ENCODE measurements around the gene GRIN2D. TPM values are rescaled to one million over a fixed set of nuclear protein-coding genes. Genes with fewer than 3 reads are reported as not detected.
A peak's percentile ranks its signal among the peaks of the same experiment; 100 is the strongest.

The GRIN2D gene
- total RNA-seq, 2 donors from 2014 or later = 0.68 TPM; not detected in 1

- Histone ChIP-seq H3K27ac (no peak overlapping the region), H3K9me3 (no peaks in the 10 kb centered on the region), H3K4me1 (ENCODE audit: control insufficient read depth in 1 of 2, low read depth in 2 of 2) (peaks cover 0 to 6% of the 10 kb centered on the region in 2 donors), H3K4me3 (no peak overlapping the region), H3K36me3 (no peaks in the 10 kb centered on the region), H3K27me3 (replicated peaks; ENCODE audit: insufficient read depth) (peaks cover 4% of the 10 kb centered on the region)
- TF ChIP-seq, protein P1, sequence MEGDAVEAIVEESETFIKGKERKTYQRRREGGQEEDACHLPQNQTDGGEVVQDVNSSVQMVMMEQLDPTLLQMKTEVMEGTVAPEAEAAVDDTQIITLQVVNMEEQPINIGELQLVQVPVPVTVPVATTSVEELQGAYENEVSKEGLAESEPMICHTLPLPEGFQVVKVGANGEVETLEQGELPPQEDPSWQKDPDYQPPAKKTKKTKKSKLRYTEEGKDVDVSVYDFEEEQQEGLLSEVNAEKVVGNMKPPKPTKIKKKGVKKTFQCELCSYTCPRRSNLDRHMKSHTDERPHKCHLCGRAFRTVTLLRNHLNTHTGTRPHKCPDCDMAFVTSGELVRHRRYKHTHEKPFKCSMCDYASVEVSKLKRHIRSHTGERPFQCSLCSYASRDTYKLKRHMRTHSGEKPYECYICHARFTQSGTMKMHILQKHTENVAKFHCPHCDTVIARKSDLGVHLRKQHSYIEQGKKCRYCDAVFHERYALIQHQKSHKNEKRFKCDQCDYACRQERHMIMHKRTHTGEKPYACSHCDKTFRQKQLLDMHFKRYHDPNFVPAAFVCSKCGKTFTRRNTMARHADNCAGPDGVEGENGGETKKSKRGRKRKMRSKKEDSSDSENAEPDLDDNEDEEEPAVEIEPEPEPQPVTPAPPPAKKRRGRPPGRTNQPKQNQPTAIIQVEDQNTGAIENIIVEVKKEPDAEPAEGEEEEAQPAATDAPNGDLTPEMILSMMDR (IDR thresholded peaks at IDR 0.05) = no peak
- ATAC-seq (ENCODE audit: insufficient number of reproducible peaks, low FRiP score, low read depth) = no peak
- no peak for DNase-seq (ENCODE audit: low spot score)
Measured at GRCh38 chr19:48417421-48417820, 24.0 kb downstream of the GRIN2D start.

GRCh38 chr19:48418317-48419064, 25.0 kb downstream of the GRIN2D start:
- ATAC-seq (ENCODE audit: insufficient number of reproducible peaks, low FRiP score, low read depth) (no peak), DNase-seq (ENCODE audit: low spot score) (no peak)
- H3K9me3 ChIP-seq = no peaks in the 10 kb centered on the region
- peaks cover 0 to 6% of the 10 kb centered on the region in 2 donors for H3K4me1 ChIP-seq (ENCODE audit: control insufficient read depth in 1 of 2, low read depth in 2 of 2)
- no peaks in the 10 kb centered on the region for H3K36me3 ChIP-seq
- peaks cover 4% of the 10 kb centered on the region for H3K27me3 ChIP-seq (replicated peaks; ENCODE audit: insufficient read depth)
- TF ChIP-seq, protein P1 (IDR thresholded peaks at IDR 0.05) = no peak
- H3K27ac ChIP-seq = no peak overlapping the region
- H3K4me3 ChIP-seq = no peak overlapping the region

DNA sequence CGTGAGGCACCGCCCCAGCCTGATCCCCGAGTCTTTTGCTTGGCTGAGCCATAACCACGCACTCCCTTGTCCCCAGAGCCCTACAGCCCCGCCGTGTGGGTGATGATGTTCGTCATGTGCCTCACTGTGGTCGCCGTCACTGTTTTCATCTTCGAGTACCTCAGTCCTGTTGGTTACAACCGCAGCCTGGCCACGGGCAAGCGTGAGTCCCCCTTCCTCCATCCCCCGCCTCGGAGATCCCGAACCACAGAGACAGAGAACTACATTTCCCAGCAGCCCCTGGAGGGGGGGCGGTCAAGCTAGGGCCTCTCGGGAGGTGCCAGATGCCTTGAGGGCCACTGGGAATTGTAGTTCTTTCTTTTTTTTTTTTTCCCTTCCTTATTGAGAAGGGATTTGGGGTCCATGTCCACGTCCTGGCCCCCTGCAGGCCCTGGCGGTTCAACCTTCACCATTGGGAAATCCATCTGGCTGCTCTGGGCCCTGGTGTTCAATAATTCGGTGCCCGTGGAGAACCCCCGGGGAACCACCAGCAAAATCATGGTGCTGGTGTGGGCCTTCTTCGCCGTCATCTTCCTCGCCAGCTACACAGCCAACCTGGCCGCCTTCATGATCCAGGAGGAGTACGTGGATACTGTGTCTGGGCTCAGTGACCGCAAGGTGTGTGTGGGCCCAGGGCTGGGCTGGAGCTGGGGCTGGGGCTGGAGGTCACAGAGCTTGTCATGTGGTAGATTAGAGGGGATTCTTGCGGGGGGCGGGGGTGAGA, 25.9 kb downstream of the GRIN2D start:
- Histone ChIP-seq H3K9me3 (no peaks in the 10 kb centered on the region), H3K36me3 (no peaks in the 10 kb centered on the region), H3K27ac (no peak overlapping the region), H3K4me3 (peak overlapping the region; percentile 45), H3K4me1 (ENCODE audit: control insufficient read depth in 1 of 2, low read depth in 2 of 2) (peaks cover 0 to 6% of the 10 kb centered on the region in 2 donors), H3K27me3 (replicated peaks; ENCODE audit: insufficient read depth) (peaks cover 4% of the 10 kb centered on the region)
- DNase-seq (ENCODE audit: low spot score) (no peak), ATAC-seq (ENCODE audit: insufficient number of reproducible peaks, low FRiP score, low read depth) (no peak)
- TF ChIP-seq, protein P1 (IDR thresholded peaks at IDR 0.05) = no peak

DNA sequence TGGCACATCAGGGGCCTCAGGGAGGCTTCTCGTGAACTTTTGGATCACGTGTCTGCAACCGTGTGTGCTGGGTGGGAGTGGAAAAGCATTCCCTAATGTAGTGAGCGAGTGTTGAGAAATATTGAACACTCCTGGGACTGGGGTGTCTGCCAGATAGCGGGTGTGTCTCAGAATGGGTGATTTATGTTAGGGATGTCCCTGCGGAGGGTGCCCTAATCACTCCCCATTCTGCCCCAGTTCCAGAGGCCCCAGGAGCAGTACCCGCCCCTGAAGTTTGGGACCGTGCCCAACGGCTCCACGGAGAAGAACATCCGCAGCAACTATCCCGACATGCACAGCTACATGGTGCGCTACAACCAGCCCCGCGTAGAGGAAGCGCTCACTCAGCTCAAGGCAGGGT, 28.1 kb downstream of the GRIN2D start:
- Histone ChIP-seq H3K36me3 (no peaks in the 10 kb centered on the region), H3K27ac (no peak overlapping the region), H3K4me1 (ENCODE audit: control insufficient read depth in 1 of 2, low read depth in 2 of 2) (no peaks in the 10 kb centered on the region), H3K9me3 (no peaks in the 10 kb centered on the region), H3K4me3 (no peak overlapping the region), H3K27me3 (replicated peaks; ENCODE audit: insufficient read depth) (no peaks in the 10 kb centered on the region)
- DNase-seq (ENCODE audit: low spot score) = no peak
- TF ChIP-seq, protein P1 (IDR thresholded peaks at IDR 0.05) = no peak
- no peak for ATAC-seq (ENCODE audit: insufficient number of reproducible peaks, low FRiP score, low read depth)

GRCh38 chr19:48424694-48425219, 31.3 kb downstream of the GRIN2D start:
- Histone ChIP-seq H3K4me1 (ENCODE audit: control insufficient read depth in 1 of 2, low read depth in 2 of 2) (no peaks in the 10 kb centered on the region), H3K4me3 (peak overlapping the region; percentile 35), H3K27ac (no peak overlapping the region), H3K36me3 (no peaks in the 10 kb centered on the region), H3K9me3 (no peaks in the 10 kb centered on the region), H3K27me3 (replicated peaks; ENCODE audit: insufficient read depth) (no peaks in the 10 kb centered on the region)
- ATAC-seq (ENCODE audit: insufficient number of reproducible peaks, low FRiP score, low read depth) (no peak), DNase-seq (ENCODE audit: low spot score) (no peak)
- TF ChIP-seq, protein P1 (IDR thresholded peaks at IDR 0.05) = no peak

Measured in thoracic aorta (tissue), 2 donors.